HG02884 (cell line): ENCODE measurements around the gene MAPK9.

Experiments
- ATAC-seq: cut with Tn5 transposase; IDR thresholded peaks from one replicate; pipeline ENCODE4 v1.9.1; 2021; ENCODE audit warnings: mild to moderate bottlenecking, moderate library complexity; ENCODE audit not compliant: unreplicated experiment

Gene MAPK9

DNA sequence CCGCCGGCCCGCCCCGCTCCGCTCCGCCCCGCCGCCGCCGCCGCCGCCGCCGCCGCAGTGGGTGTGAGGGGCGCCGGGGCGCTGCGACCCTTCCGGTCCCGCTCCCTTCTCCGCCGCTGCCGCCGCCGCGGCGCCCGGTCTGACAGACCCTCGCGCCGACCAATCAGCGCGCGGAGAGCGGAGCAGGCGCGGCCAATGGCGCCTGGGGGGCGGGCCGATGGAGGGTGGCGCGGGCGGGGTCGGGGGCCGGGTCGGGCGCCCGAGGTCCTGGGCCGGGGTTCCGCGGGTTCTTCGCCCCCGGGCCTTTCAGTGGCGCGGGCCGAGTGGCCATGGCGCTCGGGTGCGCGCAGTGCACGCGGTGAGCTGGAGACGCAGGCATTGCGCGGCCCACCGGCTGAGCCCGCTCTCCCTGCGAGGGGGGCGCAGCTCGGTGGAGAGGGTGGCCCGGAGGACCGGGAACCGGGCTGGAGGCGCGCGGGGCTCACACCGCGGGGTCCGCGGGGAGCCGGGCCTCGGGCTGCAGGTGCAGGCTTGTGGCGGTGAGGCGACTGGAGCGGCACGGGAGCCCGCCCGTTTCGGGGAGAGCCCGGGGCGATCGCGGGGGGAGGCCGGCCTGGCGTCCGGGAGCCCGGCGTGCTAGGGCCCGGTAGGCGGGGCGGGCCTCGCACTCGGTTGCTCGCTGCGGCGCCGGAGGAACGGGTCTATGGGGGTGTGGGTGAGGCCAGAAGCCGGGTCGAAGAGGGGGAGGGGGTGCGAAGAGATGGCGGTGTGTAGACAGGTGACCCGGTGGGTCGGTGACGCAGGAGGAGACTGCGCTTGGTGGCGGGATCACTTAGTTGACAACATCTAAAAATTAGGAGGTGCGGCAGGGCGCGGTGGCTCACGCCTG is at the start of gene MAPK9:
MAPK9 (minus strand) TSS at position 141 of the 889 bp plus-strand sequence. CDS start 11,522 bp downstream, outside the sequence.
- ATAC-seq, result peak; percentile 78

DNA sequence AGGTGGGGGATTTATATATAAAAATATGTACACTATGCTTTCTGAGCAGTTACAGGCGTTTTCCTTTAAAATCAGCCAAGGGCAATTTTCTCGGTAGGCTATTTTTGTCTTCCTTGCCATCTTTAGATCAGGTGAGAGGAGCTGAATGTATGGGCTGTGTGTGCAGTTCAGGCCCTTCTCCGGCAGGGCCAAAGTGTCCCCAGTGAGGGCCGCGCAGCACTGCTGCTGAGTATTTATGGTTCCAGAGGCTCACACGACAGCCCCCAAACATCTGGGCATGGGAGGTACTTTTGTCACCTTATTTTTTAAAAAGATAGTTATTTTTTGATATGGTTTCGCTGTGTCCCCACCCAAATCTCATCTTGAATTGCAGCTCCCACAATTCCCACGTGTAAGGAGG is 49.7 kb upstream of the MAPK9 start:
- no peak for ATAC-seq

DNA sequence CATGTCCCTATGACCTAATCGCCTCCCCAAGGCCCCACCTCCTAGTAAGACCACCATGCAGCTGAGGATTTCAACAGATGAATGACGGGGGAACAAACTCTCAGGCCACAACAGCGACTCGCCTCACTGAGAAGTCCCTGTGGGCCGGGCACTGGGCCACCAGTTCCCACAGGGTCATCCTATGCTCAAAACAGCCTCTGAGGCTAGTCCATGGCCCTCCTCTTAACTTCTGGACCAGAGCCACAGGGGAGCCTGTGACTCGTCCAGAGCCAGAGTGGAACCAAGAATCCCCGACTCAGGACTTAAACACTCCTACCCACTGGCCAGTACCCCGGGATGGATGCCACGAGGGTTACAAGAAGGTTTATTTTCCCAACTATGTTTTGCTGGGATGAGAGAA is 49.0 kb upstream of the MAPK9 start:
- no peak for ATAC-seq

DNA sequence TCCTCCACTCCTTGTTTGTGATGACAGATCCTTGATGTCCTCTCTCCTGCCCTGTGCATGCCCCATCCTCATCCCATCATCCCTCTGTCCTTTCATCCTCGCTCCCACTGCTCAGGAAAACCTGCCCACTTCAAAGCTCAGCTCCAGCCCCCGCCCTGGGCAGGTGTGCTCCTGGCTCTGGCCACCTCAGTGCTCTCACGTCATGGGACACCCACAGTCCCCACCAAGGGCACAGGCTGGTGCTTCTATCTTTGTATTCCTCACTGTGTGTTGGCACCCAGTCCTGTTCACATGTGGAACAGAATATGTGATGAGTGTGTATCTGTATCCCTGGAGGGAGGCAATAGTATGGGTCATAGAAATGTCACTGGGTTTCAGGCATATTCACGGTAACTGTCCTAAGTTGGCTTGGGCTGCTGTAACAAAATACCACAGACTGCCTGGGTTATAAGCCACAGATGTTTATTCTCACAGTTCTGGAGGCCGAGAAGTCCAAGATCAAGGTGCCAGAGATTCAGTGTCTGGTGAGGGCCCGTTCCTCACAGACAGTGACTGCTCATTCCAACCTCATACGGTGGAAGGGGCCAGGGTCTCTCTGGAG is 47.8 kb upstream of the MAPK9 start:
- ATAC-seq, result no peak

DNA sequence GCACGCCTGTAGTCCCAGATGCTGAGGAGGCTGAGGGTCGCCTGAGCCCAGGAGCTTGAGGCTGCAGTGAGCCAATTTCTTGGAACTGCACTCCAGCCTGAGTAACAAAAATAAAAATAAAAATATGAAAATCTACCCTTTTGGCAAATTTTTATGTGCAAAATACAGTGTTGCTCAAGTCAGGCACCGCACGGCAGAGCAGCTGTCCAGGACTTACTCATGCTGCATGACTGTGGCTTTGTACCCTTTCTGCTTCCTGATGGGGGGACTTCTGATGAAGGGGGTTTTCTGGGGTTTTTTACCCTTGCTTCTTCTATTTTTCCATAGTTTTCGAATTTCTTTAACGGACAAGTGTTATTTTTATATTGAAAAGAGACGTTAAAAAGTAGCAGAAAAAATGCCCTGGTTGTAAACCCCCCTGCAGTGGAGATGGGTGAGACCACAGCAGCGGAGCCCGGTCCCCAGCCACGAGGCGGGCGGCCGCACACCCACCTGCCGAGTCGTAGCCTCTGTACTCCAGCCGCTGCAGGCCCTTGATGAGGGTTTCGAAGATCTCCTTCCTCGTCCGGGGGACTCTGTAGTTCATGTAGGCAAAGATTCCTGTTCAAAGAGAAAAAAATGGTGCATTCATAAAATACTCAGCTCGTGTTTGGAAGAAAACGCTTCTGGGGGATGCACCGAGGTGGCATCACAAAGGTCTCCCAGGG is 46.3 kb upstream of the MAPK9 start:
- no peak for ATAC-seq

DNA sequence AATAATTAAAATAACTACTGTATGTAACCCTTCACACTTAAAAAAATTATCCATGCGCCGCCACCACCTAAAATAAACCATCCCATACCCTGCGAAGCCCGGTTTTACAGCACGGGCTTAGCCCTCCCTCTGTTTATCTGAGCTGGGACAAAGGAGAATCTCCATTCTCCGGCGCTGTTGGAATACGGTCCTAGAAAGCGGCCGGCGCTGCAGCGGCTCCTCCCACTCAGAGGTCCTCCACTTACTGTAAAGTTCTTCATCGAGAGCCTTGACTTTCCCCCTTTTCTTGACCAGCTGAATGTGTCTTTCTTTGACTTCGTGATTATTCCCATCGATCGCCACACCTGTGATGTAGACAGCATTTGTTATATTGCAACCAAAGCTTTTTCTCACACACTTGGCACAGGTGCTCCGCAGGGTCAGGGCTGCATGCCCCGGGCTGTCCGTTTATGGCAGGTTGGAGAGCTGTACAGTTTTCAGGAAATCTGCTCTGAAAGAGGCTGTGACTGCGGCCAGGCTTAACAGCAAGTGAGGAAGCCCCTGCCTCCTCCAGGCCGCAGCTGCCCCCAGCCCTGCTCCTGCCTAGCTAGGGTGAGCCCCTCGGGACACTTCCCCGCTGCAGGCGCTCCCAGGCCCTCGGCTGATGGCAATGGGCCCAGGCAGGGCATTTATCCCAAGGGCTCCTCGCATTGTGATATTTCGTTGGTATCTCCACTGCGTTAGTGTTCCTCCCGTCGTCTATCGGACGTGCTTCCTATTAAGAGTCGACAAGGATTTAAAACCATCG is 44.5 kb upstream of the MAPK9 start:
- no peak for ATAC-seq

DNA sequence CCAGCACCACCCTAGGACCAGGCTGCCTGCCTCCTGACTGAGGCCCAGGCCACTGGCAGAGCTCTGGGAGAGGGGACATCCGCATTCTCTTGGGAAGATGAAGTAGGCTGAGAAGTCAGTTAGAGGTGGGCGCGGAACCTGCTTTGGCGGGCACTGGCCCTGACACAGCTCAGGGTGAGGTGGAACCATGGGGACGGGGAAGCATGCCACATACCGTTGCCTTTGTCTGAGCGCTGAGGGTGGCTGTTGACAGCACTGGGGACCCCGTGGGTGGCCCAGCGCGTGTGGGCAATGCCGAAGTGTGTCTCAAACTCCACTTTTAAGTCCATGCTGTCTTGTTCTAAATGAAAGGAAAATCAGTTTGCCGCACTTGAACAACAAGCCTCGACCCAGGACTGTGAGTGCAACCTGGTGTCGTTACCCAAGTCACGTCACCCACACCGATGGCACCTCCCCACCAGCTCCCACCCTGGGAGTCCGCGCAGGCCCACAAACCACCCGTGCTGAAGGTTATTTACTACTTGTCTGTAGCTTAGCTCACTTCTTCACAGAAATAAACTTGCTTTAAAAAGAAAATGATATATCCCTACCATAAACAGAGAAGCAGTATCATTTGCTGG is 43.8 kb upstream of the MAPK9 start:
- no peak for ATAC-seq

DNA sequence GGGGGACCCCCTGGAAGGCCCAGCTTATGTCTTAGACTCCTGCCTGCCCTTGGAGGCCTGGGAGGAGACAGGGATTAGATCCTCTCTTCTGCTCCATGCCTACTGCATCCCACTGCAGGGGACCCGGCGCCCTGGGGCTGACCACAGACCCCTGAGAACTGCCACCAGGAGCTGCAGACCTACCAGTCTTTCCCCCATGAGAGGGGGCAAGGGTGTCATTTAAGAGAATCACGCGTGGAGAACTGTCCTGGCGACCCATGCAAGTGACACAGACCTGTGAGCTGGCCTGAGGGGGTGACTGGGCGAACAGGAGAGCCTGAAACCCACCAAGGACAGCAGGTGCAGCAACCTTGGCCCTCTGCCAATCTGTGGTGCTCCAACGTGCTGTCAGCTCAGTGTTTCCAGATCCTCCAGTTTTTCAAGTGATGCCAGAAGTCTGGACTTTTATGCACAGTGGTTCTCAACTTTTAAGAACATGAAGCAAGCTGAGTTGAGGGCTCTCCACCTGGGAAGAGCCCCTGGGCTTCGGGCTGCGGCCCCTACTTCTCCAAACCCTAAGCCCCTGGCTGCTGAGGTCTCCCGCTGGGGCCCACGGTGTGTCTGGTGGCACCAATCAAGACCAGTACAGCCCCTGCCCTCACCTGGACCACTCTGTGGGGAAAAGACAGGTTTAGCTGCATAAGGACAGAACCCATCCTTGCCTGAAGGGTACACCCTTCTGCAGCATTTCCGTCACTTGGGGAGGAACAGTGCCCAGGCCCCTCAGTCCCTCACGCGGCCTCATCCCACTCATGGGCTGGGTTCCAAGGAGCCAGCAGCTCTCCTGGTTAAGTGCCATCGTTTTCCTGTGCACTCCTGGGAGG is 43.1 kb upstream of the MAPK9 start:
- ATAC-seq, result no peak

DNA sequence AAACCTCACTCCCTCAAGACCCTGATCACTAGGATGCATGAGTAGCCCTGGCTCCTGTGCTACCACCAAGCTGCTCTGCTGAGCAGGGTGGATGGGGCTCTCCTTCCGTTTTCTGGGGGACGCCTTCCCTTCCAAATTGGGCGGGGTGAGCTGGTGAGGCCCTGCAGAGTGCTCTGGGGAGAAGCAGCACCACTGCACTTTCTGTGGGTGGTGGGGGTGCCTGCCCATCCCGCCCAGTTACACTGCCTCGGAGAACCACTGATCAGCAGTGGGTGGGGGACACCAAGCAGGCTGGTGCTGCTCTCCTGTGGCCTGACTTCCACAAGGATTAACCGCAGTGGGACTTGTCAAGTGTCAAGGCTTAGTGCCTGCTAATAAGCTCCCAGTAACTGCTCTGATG is 42.3 kb upstream of the MAPK9 start:
- no peak for ATAC-seq

DNA sequence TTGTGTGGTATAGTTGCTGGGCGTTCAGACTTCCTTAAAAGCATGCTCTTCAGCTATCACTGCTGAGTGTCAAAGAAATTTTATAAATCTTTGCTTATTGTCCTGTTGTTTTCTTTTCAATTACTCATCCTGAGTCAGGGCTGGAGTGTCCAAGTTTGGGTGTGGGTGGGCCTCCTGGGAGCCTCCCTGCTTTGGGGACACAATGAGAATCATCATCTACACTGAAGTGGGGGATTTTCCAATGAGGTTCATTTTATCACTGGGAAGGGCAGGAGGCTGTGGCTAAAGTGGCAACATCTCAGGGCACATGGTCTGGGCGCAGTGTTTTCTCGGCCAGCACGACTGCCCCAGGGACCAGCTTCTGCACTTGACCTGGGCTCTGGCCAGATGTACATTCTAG is 41.8 kb upstream of the MAPK9 start:
- no peak for ATAC-seq

DNA sequence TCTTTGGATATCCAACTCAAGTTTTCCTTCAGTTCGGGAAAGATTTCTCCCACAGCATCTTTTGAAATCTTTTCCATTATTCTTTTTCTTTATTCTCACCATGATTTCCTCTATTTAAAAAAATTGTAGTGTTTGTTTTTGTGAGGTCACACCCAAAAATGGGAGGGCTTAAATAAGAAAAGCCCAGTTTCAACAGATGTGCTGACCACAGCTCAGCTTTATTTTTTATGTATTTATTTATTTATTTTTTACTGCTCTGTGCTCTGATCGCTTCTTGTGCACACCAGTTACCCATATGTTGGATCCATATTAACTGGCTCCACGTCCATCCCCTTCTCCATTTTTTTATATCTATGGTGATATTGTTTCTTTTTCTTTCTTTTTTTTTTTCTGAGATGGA is 41.0 kb upstream of the MAPK9 start:
- no peak for ATAC-seq

DNA sequence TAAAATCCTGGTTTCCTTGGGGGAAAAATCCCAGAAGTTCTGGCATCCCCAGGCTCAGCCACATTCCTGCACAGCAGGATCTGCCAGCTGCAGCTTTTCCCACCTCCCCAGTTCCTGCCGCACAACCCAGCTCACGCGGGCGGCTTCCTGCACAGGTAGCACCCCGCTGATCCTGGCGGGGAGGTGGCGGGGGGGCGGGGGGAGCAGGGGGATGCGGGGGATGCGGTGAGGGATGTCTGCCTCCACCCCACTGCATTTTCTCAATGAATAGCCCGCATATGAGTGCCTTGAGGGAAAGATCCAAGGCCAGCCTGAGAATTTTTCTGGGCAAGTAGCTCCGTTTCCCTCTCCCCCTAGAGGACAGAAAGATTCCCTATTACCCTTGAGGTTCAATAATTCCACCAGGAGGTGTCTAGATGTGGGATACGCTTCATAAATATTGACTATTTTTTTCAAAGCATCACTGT is 40.2 kb upstream of the MAPK9 start:
- ATAC-seq, result no peak

DNA sequence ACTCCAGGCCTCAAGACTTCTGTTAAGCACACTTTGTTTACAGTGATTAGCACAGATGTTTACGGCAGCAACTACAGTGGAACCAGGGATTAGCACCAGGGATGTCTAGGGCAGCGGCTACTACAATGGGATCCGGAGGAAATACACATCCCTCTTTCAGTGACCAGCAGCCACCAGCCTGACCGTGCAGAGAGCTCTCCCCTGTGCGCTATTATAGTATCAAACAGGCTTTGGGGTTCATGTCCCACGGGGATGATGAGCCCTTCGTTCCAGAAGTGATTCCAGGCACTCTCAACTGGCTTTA is 39.7 kb upstream of the MAPK9 start:
- ATAC-seq, result no peak

DNA sequence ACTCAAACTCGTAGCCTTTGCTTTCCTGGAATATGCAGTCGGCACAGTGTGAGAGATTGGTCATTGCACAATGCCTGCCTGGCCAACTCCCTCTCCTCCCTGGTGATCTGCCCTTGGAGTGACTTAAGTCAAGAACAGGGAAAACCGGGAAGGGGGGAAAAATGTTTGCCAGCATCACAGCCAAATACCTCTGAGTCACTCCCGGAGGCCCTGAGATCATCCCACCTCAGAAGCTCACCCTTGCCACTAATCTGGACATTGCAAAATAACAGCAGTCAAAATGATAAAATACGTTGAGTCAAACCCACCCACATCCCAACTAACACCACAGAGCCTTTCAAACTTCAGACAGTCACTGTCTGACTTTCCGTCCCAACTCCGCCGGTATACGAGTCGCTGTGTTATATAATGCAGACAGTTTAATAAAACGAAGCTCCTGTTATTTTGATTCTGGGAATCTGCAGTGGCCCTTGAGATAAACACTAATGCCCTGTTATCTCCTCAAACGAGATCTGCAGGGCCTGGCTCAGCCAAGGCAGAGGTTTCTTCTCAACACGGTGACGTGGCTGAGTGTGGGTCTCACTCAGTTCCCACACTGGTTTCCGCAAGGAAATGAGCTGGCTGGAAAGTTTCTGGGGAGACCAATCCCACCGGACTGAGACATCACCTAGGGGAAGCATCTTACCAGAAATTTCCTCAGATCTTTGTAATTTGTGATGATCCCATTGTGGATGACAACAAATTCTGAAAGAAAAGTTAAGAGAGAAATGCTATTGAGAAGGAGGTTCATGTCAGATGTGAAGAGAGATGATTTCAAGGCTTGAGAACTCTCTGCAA is 39.1 kb upstream of the MAPK9 start:
- no peak for ATAC-seq

DNA sequence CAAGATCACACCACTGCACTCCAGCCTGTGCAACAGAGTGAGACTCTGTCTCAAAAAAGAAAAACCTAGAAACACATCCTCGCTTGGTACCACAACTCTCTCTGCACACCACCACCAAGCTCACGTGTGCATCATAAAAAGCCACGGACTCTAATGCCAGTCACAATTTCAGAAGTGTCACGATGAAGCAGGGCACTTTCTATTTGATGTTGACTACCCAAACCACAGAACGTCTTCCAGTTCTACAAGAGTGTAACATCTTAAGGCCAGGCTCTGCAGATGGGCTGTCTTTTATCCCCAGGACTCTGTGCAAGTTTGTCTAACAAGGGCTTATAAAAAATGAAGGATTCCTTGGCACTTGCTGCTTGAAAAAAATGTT is 38.4 kb upstream of the MAPK9 start:
- ATAC-seq, result no peak

DNA sequence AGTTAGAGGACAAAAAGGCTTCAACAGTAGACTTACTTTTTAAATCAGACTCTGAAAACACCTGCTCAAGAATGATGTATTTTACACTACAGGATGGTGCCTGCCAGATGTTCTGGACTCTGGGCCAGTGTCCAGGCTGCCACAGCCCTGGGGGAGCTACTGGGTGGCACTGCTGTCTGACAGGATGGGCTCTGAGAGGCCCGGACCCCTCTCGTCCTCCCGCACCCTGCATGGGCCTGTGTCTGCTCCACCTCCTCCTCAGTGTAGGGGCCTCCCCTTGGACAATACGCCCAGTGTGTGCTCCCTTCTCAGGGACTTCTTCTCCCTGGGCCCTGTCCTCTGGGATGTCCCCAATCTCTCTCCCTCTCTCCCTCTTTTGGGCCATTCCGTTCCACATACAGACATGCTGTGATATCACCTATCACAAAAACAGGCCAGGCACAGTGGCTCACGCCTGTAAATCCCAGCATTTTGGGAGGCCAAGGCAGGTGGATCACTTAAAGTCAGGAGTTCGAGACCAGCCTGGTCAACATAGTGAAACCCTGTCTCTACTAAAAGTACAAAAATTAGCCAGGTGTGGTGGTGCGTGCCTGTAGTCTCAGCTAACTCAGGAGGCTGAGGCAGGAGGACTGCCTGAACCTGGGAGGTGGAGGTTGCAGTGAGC is 37.9 kb upstream of the MAPK9 start:
- ATAC-seq, result no peak

DNA sequence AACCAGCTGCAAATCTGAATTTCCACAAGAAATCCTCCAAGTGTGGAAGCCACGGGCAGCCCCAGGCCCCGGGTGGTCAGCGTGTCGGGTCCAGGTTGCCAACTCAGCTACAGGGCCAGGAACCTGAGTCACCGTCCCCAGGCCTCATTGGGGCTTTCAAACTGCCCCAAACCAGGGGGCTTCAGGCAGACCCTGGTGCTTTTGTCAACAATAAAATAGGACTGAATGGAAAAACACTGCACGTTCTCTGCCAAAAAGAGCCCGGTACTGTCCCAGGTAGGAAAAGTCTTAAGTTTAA is 37.2 kb upstream of the MAPK9 start:
- ATAC-seq, result no peak

DNA sequence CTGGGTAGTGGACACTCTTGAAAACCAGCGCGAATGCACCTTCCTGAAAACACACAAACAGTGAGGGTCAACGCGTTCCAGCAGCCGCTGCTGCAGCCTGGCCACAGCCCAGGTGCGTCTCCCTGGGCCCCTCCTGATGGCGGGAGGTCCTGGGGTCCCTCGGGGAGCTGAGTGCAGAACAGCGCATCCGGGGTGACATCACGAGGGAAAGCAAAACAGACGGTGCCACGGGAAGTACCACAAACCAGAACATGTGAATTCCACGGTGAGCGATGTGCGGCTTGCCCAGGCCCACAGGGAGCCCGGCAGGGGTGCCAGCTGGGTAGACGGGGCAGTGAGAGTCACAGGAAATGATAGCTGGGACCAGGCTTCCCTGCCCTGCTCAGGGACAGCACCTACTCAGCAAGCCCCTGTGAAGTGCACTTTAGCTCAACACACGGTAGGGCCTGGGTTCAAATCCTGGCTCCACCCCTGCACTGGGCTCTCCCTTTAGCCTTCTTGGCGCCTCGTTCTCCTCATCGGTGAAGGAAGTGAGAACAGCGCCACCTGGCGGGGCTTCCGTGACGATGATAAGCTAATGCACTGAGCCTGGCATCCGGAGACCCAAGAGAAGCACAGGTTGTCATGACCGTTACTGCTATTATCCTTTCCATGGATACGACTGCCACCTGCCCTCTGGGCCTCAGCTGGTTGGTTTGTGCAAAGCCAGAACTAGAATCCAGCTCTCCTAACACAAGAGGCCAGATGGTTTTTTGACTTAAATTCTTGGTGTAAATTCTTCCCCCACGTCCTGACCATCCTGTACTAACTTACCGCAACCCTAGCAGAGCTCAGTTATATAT is 36.6 kb upstream of the MAPK9 start:
- ATAC-seq, result peak; percentile 75
